Measurements from ENCODE around the gene NFIA.

The NFIA gene

DNA sequence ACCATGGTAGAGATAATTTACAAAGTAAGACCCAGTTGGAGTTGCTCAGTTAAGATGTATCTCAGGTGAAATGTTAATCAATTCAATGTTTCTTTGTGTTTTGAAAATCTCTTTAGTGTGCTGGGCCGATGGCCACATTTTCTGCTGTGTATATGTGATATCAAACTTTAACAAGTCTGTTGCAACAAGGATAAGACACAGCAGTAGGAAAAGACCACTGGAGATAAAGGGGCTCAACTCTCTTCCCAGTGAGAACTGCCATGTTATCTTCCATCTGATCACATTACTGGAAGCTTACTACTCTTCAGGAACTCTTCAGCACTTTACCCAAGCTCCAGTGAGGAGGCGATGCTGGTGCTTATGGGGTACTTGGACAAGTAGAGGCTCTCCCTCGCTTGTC, 227.7 kb downstream of the NFIA start:
- no peaks in the 10 kb centered on the region for H3K36me3 Mint-ChIP-seq
- DNase-seq, result no peak
- H3K9me3 Mint-ChIP-seq, result no peaks in the 10 kb centered on the region
- CTCF ChIA-PET, result no interaction called here
- no peaks in the 10 kb centered on the region for H3K27me3 Mint-ChIP-seq
- H3K27ac Mint-ChIP-seq, result no peak overlapping the region
- H3K4me3 Mint-ChIP-seq, result no peak overlapping the region
- H3K4me1 Mint-ChIP-seq, result no peaks in the 10 kb centered on the region

DNA sequence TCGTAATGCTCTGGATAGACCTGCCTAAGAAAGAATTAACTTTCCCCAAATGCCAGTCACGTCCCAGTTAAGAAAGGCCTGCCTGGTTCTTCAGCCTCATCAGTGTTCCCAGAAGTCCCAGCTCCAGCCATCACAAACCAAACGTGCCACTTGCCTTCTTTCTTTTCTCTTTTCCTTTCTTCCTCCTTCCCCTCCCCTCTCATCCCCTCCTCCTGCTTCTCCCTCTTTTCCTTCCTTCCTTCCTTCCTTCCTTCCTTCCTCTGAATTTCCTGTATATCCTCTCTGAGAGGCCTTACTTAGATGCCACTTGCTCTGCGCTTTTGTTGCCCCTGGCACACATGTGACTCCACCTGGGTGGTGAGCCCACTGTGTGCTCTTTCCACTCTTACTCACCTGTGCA, 228.2 kb downstream of the NFIA start:
- Mint-ChIP-seq H3K9me3 (no peaks in the 10 kb centered on the region), H3K4me3 (no peak overlapping the region), H3K36me3 (no peaks in the 10 kb centered on the region), H3K4me1 (no peaks in the 10 kb centered on the region), H3K27ac (no peak overlapping the region), H3K27me3 (no peaks in the 10 kb centered on the region)
- DNase-seq, result no peak
- CTCF ChIA-PET, result no interaction called here

DNA sequence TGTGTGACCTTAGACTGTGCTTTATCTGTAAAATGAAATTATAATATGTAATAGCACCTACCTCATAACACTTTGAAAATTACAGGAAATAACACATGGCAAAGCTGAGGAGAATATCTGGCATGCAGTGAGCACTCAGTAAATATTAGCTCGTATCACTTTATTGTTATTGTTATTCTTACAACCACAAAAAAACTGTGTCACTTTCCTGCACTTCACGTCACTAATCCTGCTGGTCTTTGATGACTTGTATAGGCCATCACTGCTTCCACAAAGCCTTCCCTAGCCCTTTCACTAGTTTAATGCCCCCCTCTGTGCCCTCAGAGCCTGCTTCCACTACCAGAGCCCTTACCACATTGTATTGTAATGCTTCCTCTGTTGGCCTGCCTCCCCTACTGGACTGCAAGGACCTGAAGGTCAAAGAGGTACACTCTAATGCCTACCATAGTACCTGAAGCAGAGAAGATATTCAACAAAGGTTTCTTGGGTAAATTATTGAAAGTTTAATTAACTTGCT, 231.6 kb downstream of the NFIA start:
- DNase-seq, result no peak
- Mint-ChIP-seq H3K27ac (no peak overlapping the region), H3K4me1 (peaks cover 2% of the 10 kb centered on the region), H3K27me3 (no peaks in the 10 kb centered on the region), H3K9me3 (no peaks in the 10 kb centered on the region), H3K36me3 (no peaks in the 10 kb centered on the region), H3K4me3 (no peak overlapping the region)
- CTCF ChIA-PET, result interaction anchor here (0.7 kb wide), 1 partner anchor 85 kb away, joined by 3 read pairs; no protein-coding TSS in a partner anchor

DNA sequence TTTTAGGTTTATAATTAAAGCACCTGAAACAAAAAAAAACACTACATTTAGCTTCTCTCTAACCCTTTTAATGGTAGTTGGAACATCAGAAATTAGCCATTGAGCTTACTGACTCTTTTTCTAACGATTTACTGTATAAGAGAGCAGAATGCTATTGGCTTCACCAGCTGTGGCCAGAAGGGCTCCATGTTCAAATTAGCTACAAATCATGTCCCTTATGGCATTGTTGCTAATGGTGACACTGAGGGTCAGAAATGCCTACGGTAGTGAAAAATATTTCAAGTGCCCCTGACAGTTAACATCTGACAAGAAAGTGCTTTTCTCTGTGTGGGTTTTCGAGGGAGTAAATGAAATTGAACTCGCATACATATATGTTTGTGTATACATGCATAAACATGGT, 232.7 kb downstream of the NFIA start:
- H3K4me3 Mint-ChIP-seq, result no peak overlapping the region
- DNase-seq, result no peak
- H3K4me1 Mint-ChIP-seq, result peaks cover 2% of the 10 kb centered on the region
- H3K9me3 Mint-ChIP-seq, result no peaks in the 10 kb centered on the region
- H3K27ac Mint-ChIP-seq, result no peak overlapping the region
- CTCF ChIA-PET, result no interaction called here
- no peaks in the 10 kb centered on the region for H3K27me3 Mint-ChIP-seq
- H3K36me3 Mint-ChIP-seq, result no peaks in the 10 kb centered on the region

DNA sequence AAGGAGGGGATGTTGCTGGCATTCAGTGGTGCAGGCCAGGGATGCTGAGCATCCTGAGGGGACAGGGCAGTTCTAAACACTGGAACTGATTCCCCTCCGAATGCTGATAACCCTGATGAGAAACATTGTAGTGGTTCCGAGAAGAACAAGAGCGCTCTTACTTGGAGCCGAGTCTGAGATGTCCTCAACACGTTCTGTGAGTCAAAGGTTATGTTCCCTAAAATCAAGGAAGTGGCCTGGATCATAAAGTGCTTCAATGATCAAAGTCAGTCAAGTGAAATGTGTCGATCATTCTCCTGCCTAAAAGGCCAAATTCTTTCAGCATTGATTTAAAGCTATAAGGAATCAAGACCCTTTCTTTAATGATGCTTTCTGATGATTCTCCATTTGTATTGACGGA, 234.1 kb downstream of the NFIA start:
- CTCF ChIA-PET, result no interaction called here
- no peak overlapping the region for H3K27ac Mint-ChIP-seq
- DNase-seq, result no peak

DNA sequence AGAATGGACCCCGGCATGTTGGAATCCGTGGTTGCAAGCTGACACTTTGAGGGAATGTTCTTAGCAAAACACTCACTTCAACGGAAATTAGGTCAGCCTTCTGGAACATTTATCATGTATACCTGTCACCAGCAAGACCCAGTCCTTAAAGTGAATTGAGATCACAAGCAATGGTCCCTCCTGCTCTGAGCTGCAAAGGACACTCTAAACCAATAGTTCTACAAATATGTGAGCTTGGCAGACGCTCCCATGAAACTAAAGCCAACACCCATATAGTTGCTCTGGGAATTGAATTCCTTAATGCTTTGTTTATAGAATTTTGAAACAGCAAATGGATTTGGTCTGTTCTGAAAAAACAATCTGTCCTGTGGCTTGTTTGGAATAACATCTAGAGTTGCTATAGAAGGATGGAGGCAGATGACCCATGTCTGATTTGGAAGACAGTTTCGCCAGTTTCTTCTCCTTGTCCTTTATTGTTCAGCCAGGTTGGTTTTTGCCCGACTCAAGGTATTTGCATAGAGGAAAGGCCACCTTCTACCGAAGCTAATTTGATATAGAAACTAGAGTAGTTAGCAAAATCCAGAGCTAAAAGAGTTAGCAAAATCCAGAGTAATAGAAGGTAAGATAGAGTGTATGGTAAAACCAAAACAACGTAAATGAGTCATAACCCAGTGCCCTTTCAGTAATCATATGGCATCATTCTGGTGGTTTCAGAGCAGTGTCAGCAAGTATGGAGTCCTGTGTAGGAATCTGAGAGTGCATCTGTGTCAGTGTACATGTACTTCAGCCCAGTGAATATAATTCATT, 236.2 kb downstream of the NFIA start:
- DNase-seq, result no peak
- H3K9me3 Mint-ChIP-seq, result no peaks in the 10 kb centered on the region
- H3K36me3 Mint-ChIP-seq, result no peaks in the 10 kb centered on the region
- CTCF ChIA-PET, result interaction anchor here (1.3 to 1.4 kb wide), 2 partner anchors 17 to 263 kb away, joined by 3 to 4 read pairs; no protein-coding TSS in a partner anchor
- no peak overlapping the region for H3K4me3 Mint-ChIP-seq
- no peaks in the 10 kb centered on the region for H3K27me3 Mint-ChIP-seq
- H3K4me1 Mint-ChIP-seq, result peaks cover 2% of the 10 kb centered on the region
- no peak overlapping the region for H3K27ac Mint-ChIP-seq

More for the DNA sequence above, 234.1 kb downstream of the NFIA start:
- Mint-ChIP-seq H3K27me3 (no peaks in the 10 kb centered on the region), H3K9me3 (no peaks in the 10 kb centered on the region), H3K36me3 (no peaks in the 10 kb centered on the region), H3K4me1 (peaks cover 2% of the 10 kb centered on the region), H3K4me3 (no peak overlapping the region)

DNA sequence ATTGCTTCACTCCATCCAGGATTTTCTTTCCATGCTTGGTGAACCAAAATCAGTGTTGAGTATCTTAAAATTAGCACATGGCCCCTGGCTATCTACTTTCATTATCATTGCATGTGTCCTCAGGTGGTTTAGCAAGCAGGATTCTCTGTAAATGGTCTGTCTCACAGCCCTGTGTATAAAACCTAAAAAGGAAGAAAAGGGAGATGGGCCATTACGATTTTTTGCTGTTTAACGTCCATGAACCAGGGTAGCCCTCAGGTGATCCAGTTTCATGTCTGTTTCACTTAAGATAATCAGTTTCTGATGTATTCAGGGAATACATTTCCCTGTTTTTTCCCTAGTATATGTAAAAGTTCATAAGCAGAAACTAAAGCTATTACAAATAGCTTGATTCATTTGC, 238.2 kb downstream of the NFIA start:
- no peak overlapping the region for H3K27ac Mint-ChIP-seq
- peaks cover 2% of the 10 kb centered on the region for H3K4me1 Mint-ChIP-seq
- H3K4me3 Mint-ChIP-seq, result no peak overlapping the region
- no peaks in the 10 kb centered on the region for H3K27me3 Mint-ChIP-seq
- no peak for DNase-seq
- CTCF ChIA-PET, result no interaction called here
- no peaks in the 10 kb centered on the region for H3K9me3 Mint-ChIP-seq
- no peaks in the 10 kb centered on the region for H3K36me3 Mint-ChIP-seq

DNA sequence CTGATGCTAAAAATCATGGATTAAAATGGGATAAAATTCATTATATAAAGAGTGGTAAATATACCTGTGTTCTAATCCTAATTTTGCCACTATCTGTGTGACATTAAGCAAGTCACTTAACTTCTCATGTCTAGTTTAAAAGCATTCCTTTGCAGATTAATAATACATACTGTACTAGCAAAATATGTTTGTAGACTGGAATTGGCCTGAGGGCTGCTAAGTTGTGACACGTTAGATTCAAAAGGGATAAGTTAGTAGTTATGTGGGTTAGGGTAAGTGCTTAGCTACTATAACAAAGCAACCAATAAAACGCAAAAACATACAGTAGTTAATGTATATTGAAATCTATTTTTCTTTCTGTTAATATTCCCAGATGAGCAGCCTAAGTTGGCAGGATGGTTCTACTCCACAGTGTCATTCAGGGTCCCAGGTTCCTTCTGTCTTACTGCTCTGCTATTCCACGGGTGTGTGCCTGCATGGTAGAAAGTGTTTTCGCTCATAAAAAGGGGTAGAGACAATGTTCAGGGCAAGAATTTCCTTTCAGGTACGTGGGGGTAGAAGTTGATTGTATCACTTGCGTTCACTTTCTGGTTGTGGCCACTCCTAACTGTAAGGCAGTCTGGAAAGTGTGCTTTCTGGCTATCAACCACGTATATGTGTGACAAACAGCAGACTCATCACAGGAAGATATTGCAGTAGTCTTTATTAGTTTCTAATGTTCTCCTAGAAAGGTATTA, 239.8 kb downstream of the NFIA start:
- Mint-ChIP-seq H3K27ac (no peak overlapping the region), H3K4me1 (peaks cover 2% of the 10 kb centered on the region), H3K27me3 (no peaks in the 10 kb centered on the region), H3K9me3 (no peaks in the 10 kb centered on the region), H3K4me3 (no peak overlapping the region), H3K36me3 (no peaks in the 10 kb centered on the region)
- CTCF ChIA-PET, result no interaction called here
- no peak for DNase-seq

DNA sequence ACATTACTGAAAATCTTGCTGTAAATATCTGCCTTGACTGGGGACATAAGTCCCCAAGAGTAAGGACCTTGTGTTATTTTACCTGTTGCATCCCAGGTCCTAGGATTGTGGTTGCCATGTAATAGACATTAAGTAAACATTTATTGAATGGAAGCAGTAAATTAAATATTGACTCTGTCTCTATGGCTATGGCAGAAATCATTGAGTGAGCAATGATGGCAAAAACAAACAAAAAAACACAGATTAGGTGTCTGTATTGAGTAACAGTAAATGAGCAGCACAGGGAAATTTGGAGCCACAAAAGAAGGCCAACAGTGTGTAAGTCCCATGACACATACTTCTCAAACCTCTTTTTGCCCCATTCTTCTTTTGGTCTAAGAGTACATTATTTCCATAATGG, 240.4 kb downstream of the NFIA start:
- H3K4me3 Mint-ChIP-seq, result no peak overlapping the region
- DNase-seq, result no peak
- no peaks in the 10 kb centered on the region for H3K9me3 Mint-ChIP-seq
- H3K4me1 Mint-ChIP-seq, result peaks cover 2% of the 10 kb centered on the region
- no peak overlapping the region for H3K27ac Mint-ChIP-seq
- CTCF ChIA-PET, result interaction anchor here (0.7 kb wide), 1 partner anchor 20 kb away, joined by 3 read pairs; no protein-coding TSS in a partner anchor
- no peaks in the 10 kb centered on the region for H3K27me3 Mint-ChIP-seq
- no peaks in the 10 kb centered on the region for H3K36me3 Mint-ChIP-seq

DNA sequence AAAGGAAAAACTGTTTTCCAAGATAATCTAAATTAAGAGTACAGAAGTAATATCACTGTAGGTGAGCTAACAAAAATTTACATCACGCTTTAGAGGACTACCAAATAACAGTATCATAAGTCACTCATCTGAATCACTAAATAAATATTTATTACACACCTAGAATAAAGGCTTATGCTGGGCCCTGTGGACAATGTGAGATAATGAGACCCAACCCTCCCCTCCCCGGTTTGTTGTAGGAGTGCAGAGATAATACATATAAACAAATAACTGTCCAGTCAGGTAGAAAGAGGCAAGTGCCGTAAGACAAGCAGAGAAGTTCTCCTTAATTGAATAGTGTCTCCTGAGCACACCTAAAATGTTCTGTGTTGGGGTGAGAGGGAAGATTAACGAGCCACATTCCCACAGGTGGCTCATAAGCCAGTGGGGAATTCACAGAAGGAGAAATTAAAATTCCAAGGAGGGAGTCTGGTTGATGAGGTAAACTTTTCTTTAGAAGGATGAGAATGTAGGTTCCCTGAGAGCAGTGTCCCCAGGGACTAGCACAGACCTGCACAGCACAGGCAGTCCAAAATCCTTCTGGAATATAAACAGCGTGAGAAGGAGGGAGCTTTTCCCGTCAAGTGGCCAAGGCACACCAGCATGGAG, 241.4 kb downstream of the NFIA start:
- DNase-seq, result no peak
- no peaks in the 10 kb centered on the region for H3K36me3 Mint-ChIP-seq
- no peaks in the 10 kb centered on the region for H3K27me3 Mint-ChIP-seq
- no peak overlapping the region for H3K27ac Mint-ChIP-seq
- CTCF ChIA-PET, result interaction anchor here (0.7 kb wide), 1 partner anchor 22 kb away, joined by 3 read pairs; no protein-coding TSS in a partner anchor
- H3K4me3 Mint-ChIP-seq, result no peak overlapping the region
- H3K9me3 Mint-ChIP-seq, result no peaks in the 10 kb centered on the region
- H3K4me1 Mint-ChIP-seq, result no peaks in the 10 kb centered on the region

DNA sequence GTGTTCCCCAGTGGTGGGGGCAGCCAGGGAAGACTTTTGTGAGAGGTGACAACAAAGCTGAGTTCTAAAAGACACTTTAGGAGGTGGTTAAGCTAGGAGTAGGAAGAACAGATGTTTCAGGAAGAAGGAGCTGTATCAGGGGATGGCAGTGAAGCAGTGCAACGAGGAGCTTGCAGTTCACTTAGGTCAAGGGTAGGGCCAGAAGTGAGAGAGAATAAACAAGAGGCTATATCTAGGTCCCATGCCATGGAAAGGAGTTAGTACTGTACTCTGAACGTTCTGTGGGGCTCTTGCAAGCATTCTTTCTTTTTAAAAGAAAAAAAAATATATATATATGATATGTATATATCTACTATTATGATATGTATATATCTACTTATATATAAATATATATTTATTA, 244.4 kb downstream of the NFIA start:
- Mint-ChIP-seq H3K4me1 (no peaks in the 10 kb centered on the region), H3K27me3 (no peaks in the 10 kb centered on the region), H3K27ac (no peak overlapping the region), H3K9me3 (no peaks in the 10 kb centered on the region), H3K4me3 (no peak overlapping the region), H3K36me3 (no peaks in the 10 kb centered on the region)
- CTCF ChIA-PET, result no interaction called here
- DNase-seq, result no peak

DNA sequence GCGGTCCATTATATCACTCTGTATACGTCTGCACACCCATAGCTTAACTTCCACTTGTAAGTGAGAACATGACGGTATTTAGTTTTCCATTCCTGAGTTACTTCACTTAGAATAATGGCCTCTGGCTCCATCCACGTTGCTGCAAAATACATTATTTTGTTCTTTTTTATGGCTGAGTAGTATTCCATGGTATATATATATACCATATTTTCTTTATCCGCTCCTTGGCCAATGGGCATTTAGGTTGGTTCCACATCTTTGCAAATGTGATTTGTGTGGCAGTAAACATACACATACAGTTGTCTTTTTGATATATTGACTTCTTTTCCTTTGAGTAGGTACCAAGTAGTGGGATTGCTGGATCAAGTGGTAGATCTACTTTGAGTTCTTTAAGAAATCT, 245.1 kb downstream of the NFIA start:
- H3K27ac Mint-ChIP-seq, result no peak overlapping the region
- H3K36me3 Mint-ChIP-seq, result no peaks in the 10 kb centered on the region
- no peak overlapping the region for H3K4me3 Mint-ChIP-seq
- H3K9me3 Mint-ChIP-seq, result no peaks in the 10 kb centered on the region
- H3K4me1 Mint-ChIP-seq, result peaks cover 3% of the 10 kb centered on the region
- no peak for DNase-seq
- no peaks in the 10 kb centered on the region for H3K27me3 Mint-ChIP-seq
- CTCF ChIA-PET, result no interaction called here

DNA sequence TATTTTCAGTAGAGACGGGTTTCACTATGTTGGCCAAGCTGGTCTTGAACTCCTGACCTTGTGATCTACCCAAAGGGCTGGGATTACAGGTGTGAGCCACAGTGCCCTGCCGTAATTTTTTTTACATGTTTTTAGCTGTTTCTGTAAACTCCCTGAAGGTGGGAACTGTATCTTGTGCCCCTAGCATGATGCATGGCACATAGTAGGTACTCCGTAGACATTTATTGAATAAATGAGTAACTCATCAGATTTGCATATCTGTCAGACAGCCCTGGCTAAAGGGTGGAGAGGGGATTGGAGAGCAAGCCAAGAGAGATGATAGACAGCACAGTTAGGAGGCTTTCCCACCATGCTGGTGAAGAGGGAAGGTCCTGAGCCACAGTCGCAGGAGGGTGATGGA, 247.2 kb downstream of the NFIA start:
- no peaks in the 10 kb centered on the region for H3K36me3 Mint-ChIP-seq
- no peak overlapping the region for H3K4me3 Mint-ChIP-seq
- no peaks in the 10 kb centered on the region for H3K27me3 Mint-ChIP-seq
- H3K27ac Mint-ChIP-seq, result no peak overlapping the region
- H3K9me3 Mint-ChIP-seq, result no peaks in the 10 kb centered on the region
- CTCF ChIA-PET, result no interaction called here
- H3K4me1 Mint-ChIP-seq, result peaks cover 3% of the 10 kb centered on the region
- DNase-seq, result no peak

DNA sequence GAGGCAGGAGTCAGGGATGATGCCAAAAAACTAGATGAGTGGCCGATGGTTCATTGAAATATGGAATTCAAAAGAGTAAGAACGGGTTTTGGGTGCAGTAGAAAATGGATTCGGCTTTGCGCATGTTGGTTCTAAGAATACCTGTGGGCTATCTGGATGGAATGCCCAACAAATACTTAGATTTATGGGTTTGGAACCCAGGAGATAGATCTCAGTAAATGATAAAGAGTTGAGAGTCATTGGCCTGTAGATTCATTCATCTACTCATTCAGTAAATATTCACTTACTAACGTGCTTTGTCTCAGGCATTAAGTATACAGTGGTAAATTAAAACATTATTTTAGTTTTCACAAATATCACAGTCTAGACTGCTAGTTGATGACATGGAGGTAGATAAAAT, 247.7 kb downstream of the NFIA start:
- H3K36me3 Mint-ChIP-seq, result no peaks in the 10 kb centered on the region
- no peaks in the 10 kb centered on the region for H3K9me3 Mint-ChIP-seq
- no peak for DNase-seq
- no peak overlapping the region for H3K27ac Mint-ChIP-seq
- CTCF ChIA-PET, result no interaction called here
- H3K4me3 Mint-ChIP-seq, result no peak overlapping the region
- H3K27me3 Mint-ChIP-seq, result no peaks in the 10 kb centered on the region
- H3K4me1 Mint-ChIP-seq, result peaks cover 3% of the 10 kb centered on the region

Data from activated naive CD4-positive, alpha-beta T cell treated with anti-CD3 and anti-CD28 coated beads, Interleukin-2, amount 10 ng/mL, durations not matched to agents 7 days and 5 days (primary cell).